H7 (cell line): ENCODE measurements around the gene TNIK. TPM values are rescaled to one million over a fixed set of nuclear protein-coding genes. Genes with fewer than 3 reads are reported as not detected.
A peak's percentile ranks its signal among the peaks of the same experiment; 100 is the strongest.

Experiments
- DNase-seq: peaks from one replicate; pipeline ENCODE4 v3.0.0; 2012
- H3K27me3 ChIP-seq: 2 replicates; pipeline ENCODE4 v1.6.0; 2011; ENCODE audit warnings: mild to moderate bottlenecking, low read length; ENCODE audit not compliant: control insufficient read depth, insufficient read depth
- H3K36me3 ChIP-seq: replicated peaks from 2 replicates; pipeline ENCODE4 v1.5.1; 2011; ENCODE audit warnings: low read length; ENCODE audit not compliant: control insufficient read depth, insufficient read depth
- H3K4me3 ChIP-seq: 2 replicates; pipeline ENCODE4 v1.5.1; 2011; ENCODE audit warnings: low read depth, mild to moderate bottlenecking, control low read depth, low read length, moderate library complexity; ENCODE audit not compliant: insufficient read depth
- total RNA-seq: library from RNA; depleted of rRNA; stranded (reverse); fragments of >200 nt; shearing (Covaris generic); gene quantifications from 2 replicates; pipeline ENCODE4 v1.2.3, GENCODE V29; 2014; rRNA removed

TNIK gene
- 16.4 and 20.7 TPM in 2 replicates for total RNA-seq

- peak; percentile 91 for DNase-seq
- Histone ChIP-seq H3K4me3 (peak within 1 kb of the TSS; percentile 76), H3K27me3 (peaks cover 15% of the 10 kb centered on the region; the same call in 1 of the 2 replicates), H3K36me3 (no peaks in the 10 kb centered on the region)
These were observed at the start of gene TNIK for GRCh38 chr3:171459942-171460724. Gene TNIK (minus strand): TSS chr3:171460405. CDS start chr3:171460063, 342 bp downstream.

GRCh38 chr3:171508676-171509075 is 48.5 kb upstream of the TNIK start:
- H3K36me3 ChIP-seq = no peaks in the 10 kb centered on the region
- H3K4me3 ChIP-seq = no peak overlapping the region
- no peaks in the 10 kb centered on the region for H3K27me3 ChIP-seq
- no peak for DNase-seq

GRCh38 chr3:171508206-171508605 is 48.0 kb upstream of the TNIK start:
- Histone ChIP-seq H3K36me3 (no peaks in the 10 kb centered on the region), H3K4me3 (no peak overlapping the region), H3K27me3 (no peaks in the 10 kb centered on the region)
- DNase-seq = no peak

- no peak for DNase-seq
- Histone ChIP-seq H3K4me3 (no peak overlapping the region), H3K27me3 (no peaks in the 10 kb centered on the region), H3K36me3 (no peaks in the 10 kb centered on the region)
These were observed 46.6 kb upstream of the TNIK start for GRCh38 chr3:171506743-171507319.

GRCh38 chr3:171505822-171506333 is 45.7 kb upstream of the TNIK start:
- DNase-seq = no peak
- Histone ChIP-seq H3K36me3 (no peaks in the 10 kb centered on the region), H3K4me3 (no peak overlapping the region), H3K27me3 (no peaks in the 10 kb centered on the region)

- Histone ChIP-seq H3K36me3 (no peaks in the 10 kb centered on the region), H3K27me3 (no peaks in the 10 kb centered on the region), H3K4me3 (no peak overlapping the region)
- DNase-seq = no peak
These were observed 44.2 kb upstream of the TNIK start for GRCh38 chr3:171504376-171504775.

GRCh38 chr3:171503817-171504216 is 43.6 kb upstream of the TNIK start:
- no peaks in the 10 kb centered on the region for H3K36me3 ChIP-seq
- no peaks in the 10 kb centered on the region for H3K27me3 ChIP-seq
- DNase-seq = no peak
- no peak overlapping the region for H3K4me3 ChIP-seq

- H3K36me3 ChIP-seq = no peaks in the 10 kb centered on the region
- no peak overlapping the region for H3K4me3 ChIP-seq
- H3K27me3 ChIP-seq = no peaks in the 10 kb centered on the region
- DNase-seq = no peak
These were observed 38.7 kb upstream of the TNIK start for GRCh38 chr3:171498921-171499320.

GRCh38 chr3:171497468-171497867 is 37.3 kb upstream of the TNIK start:
- Histone ChIP-seq H3K4me3 (no peak overlapping the region), H3K36me3 (no peaks in the 10 kb centered on the region), H3K27me3 (no peaks in the 10 kb centered on the region)
- DNase-seq = no peak

GRCh38 chr3:171495413-171495812 is 35.2 kb upstream of the TNIK start:
- Histone ChIP-seq H3K36me3 (no peaks in the 10 kb centered on the region), H3K4me3 (no peak overlapping the region), H3K27me3 (no peaks in the 10 kb centered on the region)
- DNase-seq = no peak

GRCh38 chr3:171494457-171495109 is 34.4 kb upstream of the TNIK start:
- no peaks in the 10 kb centered on the region for H3K36me3 ChIP-seq
- no peaks in the 10 kb centered on the region for H3K27me3 ChIP-seq
- H3K4me3 ChIP-seq = no peak overlapping the region
- DNase-seq = no peak

- H3K4me3 ChIP-seq = no peak overlapping the region
- no peak for DNase-seq
- H3K36me3 ChIP-seq = no peaks in the 10 kb centered on the region
- H3K27me3 ChIP-seq = no peaks in the 10 kb centered on the region
These were observed 31.2 kb upstream of the TNIK start for GRCh38 chr3:171491361-171491760.

- no peak for DNase-seq
- Histone ChIP-seq H3K36me3 (no peaks in the 10 kb centered on the region), H3K27me3 (no peaks in the 10 kb centered on the region), H3K4me3 (no peak overlapping the region)
These were observed 30.7 kb upstream of the TNIK start for GRCh38 chr3:171490901-171491300.

GRCh38 chr3:171489348-171489747 is 29.1 kb upstream of the TNIK start:
- no peaks in the 10 kb centered on the region for H3K27me3 ChIP-seq
- no peak overlapping the region for H3K4me3 ChIP-seq
- no peak for DNase-seq
- no peaks in the 10 kb centered on the region for H3K36me3 ChIP-seq

GRCh38 chr3:171488479-171488878 is 28.3 kb upstream of the TNIK start:
- no peaks in the 10 kb centered on the region for H3K36me3 ChIP-seq
- H3K27me3 ChIP-seq = no peaks in the 10 kb centered on the region
- DNase-seq = no peak
- H3K4me3 ChIP-seq = no peak overlapping the region
